ENCODE measurements around the gene CMTM5.
A peak's percentile ranks its signal among the peaks of the same experiment; 100 is the strongest.
"Not testable (repeated sequence)": the region's sequence is repeated elsewhere in the genome, so short reads cannot be mapped to it uniquely, and the experiment has no call there.

Gene CMTM5

DNA sequence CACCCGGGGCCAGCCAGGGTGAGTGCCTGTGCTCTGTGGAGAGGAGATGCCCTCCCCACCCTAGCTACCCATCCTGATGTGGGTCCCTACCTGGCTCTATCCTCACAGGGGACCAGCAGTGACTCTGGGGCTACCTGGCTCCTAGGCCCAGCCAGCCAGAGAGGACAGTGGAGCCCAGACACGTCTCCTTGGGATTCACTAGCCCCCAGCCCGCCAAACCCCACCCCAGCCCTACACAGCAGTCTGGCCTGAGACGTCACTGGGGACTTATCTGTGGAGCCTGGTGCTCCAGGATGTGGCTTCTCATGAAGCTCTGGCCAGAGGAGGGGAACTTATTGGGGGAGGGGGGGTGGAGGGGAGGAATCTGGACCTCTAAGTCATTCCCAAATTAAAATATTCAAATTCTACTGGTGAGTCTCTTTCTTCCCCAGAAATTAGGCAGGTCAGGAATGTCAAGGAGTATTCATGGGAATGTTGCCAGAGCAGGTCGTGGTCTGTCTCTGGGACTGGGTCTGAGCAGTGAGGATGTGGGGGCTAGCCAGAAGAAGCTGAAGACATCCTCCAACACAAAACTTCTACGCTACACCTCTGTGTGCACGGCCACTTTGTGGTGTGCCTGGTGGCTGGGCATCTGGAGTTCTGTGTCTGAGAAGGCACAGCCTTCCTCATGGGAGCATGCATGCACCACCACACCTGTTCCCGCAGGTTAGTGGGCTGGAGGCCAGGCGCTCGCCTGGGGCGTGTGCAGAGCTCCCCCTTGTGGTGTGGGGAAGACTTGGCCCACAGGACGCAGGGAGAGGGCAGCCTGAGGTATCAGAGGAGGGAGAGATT is 2.7 kb downstream of the CMTM5 start:
- peak; percentile 30 for DNase-seq

DNA sequence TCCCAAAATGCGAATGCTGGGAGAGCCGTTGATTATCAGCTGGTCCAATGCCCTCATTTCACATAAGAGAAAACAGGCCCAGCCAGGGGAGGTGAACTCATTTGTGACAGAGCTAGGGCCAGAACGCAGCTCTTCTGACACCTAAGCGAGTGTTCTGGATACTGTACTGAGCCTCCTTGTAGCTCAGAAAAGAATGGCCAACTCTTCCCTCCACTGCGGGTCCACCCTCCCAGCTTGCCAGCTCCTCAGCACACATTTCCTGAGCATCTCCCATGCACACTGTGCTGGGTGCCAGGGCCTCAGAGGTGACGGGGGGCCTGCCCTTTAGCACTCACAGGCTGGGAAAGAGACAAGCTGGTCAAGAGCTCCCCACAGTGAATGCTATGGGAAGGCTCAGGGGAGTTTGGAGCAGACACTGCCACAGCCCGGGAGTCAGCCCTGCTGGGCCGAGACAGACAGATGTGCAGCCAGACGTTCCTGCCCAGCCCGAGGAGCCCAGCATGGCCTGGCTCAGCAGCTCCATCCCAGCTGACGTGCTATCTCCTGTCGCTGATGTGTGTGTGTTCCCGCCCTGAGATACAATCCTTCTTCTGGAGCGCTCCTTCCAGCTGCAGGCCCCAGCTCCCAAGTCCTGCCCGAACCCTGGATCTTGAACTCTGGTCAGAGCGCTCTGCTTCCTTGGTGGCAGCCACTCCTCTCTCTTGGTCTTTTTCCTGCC is 3.5 kb downstream of the CMTM5 start:
- no peak for DNase-seq

DNA sequence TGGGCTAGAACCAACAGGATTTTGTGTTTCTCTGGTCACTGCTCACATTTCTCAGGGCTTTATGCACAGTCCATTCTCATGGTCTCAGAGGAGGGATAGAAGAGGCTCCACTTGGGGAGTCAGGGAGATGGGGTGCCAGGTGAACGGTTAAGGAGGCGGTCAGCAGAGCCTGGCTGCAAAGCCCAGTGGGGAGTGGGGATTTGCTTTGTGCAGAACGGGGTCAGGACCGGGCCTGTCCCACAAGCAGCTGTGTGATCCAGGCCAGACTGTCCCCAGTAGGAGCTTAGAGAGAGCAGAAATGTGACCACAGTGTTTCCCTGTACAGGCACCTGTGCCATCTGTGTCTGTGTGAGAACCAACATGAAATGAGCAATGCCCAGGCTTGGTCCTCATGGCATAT is 4.1 kb downstream of the CMTM5 start:
- no peak for DNase-seq

DNA sequence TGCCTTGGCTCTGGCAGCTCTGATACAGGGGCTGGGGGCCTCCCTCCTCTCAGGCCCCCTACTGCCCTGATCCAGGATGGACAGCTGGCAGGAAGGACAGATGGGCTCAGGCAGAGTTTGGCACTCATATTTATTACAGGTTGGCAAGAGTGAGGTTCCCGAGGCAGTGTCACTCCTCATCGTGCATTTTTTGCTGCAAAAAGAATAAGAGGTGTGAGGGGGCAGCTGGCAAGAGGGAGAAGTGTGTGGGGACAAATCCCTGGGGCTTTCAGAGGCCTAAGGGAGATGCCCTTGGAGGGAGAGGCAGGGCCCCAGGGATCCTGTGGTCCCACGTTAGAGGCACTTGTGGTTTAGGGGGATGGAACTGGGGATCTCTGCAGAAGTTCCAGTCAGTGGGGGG is 5.0 kb downstream of the CMTM5 start:
- no peak for DNase-seq

DNA sequence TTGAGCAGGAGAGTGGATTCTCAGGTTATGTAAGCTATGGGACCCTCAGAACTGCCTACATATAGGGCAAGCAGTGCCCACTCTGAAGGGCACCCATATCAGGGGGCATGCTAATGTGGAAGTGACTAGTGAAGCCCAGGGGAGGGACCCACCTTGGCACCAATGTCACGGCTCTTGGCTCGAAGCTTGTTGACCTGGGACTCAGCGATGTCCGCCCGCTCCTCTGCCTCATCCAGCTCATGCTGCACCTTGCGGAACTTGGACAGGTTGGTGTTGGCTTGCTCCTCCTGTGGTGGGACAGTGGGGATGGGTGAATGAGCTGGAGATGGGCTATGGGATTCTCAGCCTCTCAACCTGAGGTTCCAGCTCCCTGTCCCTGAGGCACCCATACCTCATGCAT is 5.4 kb downstream of the CMTM5 start:
- no peak for DNase-seq

DNA sequence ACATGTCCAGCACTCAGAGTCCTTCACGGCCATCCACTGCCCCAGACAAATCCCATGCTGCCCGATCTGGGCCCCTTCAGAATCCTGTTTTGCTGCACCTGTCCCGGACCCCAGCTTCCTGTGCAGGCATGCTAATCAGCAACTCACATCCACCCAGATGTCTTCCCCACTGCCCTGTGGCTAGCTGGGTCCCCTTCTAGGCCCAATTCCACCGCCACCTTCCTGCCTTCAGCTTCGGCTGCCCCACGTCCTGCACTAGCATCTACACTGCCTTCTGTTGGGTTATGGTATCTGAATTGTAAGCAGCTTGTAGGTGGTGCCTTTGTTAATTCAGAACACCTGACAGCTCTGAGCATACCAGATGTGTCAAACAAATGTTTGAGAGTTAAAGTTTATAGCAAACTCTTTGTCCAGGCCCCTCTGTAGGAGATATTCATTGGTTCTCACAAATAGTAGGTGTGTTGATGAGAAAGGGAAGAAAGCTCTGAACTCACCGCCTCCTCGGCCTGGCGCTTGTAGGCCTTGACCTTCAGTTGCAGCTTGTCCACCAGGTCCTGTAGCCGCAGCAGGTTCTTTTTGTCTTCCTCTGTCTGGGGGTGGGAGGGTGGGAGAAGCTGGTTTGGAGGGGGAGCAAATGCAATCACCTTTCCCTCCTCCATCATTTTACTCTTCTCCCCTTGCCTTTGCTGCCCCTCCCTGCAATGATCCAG is 6.0 kb downstream of the CMTM5 start:
- DNase-seq = no peak

DNA sequence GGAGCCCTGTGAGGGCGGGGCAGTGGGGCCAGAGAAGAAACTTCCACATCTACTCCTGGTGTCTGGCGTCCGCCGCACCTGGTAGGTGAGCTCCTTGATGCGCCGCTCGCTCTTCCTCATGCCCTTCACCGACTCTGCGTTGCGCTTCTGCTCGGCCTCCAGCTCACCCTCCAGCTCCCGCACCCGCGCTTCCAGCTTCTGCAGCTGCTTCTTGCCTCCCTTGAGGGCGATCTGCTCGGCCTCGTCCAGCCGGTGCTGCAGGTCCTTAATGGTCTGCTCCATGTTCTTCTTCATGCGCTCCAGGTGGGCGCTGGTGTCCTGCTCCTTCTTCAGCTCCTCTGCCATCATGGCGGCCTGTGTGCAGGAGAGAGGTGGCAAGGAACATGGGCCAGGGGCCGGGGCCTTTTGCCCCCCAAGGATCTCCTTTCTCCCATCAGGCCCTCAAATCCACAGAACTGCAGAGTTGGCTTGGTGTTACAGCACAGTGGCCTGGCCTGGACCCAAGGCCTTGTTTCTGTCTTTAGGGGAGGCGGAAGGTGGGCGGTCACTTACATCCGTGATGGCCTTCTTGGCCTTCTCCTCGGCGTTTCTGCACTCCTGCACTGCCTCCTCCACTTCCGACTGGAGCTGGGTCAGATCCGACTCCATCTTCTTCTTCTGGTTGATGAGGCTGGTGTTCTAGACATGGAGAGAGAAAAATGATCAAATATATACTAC is 7.7 kb downstream of the CMTM5 start:
- DNase-seq = no peak

DNA sequence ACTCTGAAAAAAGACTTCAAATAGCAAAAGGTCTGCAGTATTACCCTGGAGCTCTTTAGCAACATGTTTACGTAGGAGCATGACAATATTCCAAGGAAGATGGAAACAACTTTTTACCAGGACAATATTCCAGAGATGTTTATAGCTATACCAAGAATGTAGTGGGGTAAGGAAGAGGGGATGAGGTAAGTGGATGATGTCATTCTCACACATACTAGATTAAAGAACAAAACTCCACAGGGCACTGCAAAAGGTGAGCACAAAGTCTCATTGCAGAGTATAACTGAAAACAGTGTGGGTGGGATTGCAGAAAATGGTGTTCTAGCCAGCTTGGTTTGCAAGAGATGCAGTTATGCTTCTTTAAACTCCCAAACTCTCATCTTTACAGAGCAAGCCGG is 8.4 kb downstream of the CMTM5 start:
- no peak for DNase-seq

DNA sequence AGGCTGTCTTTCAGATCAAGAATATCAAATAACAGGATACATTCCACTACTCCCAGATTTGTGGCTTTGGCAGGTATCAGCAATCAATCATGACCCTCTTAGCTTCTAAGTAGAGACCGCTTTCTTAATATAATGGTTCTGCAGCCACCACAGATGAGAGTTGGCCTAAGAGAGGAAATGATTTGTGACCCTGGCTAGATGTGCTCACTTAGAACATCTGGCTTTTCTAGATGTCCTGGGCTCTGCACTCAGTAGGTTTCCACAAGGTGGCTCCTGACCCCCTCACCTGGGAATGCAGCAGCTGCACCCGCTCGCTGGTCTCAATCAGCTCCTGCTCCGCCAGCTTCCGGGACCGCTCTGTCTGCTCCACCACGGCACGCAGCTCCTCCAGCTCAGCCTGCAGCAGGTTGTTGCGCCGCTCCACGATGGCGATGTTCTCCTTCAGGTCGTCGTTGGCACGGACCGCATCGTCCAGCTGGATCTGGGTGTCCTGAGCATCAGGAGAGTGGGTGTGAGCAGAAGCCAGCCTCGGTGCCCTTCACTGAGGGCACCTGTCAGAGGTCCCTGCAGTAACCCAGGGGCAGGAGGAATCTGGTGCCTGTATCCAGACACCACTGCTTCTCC is 8.9 kb downstream of the CMTM5 start:
- DNase-seq = no peak

DNA sequence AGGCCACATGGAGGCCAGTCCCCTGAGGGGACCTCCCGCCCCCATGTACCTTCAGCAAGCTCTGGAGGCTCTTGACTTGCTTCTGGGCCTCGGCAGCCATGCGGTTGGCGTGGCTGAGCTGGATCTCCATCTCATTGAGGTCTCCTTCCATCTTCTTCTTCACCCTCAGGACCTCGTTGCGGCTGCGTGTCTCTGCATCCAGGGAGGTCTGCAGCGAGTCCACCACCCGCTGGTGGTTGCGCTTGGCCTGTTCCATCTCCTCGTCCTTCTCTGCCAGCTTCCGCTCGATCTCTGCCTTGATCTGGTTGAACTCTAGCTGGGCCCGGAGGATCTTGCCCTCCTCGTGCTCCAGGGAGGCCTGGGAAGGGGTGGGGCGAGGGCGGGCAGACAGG is 9.4 kb downstream of the CMTM5 start:
- not testable (repeated sequence) for DNase-seq

DNA sequence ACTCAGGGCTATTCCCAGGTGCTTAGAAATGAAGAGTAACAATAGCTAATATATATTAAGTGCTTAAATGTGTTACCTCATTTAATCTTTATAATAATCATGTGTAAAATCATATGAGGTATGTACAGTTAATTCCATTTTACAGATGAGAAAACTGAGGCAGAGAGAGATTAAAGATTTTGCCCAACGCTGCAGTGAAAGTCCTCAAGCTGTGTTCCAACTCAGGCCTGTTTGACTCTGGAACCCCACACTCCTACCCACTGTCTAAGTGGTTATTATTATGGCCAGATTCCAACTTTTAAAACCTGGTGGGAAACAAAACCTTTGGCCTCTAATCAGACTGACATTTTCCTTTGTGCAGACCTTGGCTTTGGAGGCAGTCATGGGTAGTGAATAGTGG is 10.2 kb downstream of the CMTM5 start:
- no peak for DNase-seq

DNA sequence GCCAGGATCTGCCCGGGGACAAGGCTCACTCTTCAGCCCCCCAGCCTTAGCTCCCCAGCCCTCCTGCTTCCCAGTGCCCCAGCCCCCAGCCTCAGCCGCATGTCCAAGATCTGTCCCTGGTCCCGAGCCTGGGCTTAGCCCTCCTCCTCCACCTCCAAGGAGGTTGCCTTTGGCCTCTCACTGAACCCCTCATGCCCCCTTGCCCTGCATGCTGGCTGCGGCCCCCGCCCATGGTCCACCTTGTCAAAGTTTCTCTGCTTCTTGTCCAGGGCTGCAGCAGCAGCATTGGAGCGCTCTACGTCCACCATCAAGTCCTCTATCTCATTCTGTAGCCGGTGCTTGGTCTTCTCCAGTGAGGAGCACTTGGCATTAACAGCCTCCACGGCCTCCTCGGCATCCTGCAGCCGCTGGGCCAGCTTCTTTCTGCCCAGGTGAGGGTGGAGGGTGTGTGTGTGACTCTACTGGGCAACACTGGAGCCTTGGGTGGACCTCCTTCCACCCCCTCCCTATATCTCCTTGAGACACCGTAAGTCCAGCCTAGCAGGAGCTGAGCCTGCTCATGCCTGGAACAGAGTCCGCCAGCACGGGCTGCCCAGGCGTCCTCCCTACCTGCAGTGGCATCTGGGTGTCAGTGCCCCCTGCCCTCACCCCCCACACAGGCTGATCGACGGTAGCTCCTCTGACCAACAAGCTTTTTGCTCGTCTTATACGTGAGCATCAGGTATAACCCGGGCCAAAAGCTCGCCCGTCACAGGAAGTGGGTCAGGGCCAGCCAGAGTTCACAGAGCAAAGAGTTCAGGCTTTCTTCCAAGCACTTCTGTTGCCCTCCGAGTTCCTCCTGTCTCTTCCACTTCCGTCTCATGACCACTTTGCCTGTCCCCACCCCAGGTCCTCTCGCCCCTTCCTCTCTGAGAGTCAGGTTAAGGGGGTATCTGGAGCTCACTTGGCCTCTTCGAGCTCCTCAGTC is 11.4 kb downstream of the CMTM5 start:
- DNase-seq = no peak

DNA sequence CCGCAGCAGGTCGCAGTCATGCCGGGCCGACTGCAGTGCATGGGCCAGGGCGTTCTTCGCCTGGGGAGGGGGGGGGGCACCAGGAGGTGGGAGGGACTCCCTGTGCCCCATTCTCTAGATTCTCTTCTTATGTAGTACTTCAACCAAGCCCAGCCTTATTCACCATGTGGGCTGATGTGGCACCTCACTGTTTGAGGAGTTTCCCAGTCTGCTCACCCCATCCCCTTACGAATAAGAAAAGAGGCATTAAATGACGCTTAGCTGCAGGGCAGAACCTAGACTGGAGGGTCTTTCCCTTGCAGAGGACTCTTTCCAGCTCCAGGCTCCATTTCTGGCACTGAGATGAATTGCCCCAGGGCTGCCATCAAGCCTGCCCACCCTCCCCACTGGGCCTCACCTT is 12.2 kb downstream of the CMTM5 start:
- DNase-seq = no peak

DNA sequence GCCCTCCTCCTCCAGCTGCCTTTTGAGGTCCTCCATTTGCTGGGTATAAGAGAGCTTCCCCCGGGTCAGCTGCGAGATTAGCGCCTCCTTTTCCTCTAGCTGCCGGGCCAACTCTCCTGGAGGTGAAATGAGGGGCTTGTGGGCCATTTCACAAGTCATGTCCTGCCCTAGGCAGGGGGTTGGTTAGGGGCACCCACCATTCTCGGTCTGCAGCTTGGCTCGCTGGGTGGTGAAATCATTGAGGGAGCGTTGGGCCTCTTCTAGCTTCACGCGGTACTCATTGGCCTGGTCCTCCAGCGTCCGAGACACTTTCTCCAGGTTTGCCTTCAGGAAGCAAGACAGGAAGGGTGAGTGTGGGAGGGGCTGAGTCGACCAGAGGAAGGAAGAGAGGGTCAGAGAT is 12.6 kb downstream of the CMTM5 start:
- DNase-seq = no peak

DNA sequence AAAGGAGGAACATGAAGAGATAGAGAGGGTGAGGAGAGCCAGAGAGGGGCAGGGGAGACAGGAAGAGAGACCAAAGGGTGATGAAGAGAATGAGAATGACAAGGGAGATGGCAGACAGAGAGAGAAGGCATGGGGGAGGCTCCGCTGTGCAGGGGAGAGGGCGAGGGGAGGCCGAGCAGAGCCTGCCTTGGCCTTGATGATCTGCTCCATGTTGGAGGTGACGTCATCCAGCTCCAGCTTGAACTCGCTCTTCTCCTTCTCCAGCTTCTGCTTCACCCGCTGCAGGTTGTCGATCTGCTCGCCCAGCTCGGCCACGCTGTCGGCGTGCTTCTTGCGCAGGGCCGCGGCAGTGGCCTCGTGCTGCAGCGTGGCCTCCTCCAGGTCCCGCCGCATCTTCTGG is 13.0 kb downstream of the CMTM5 start:
- not testable (repeated sequence) for DNase-seq

DNA sequence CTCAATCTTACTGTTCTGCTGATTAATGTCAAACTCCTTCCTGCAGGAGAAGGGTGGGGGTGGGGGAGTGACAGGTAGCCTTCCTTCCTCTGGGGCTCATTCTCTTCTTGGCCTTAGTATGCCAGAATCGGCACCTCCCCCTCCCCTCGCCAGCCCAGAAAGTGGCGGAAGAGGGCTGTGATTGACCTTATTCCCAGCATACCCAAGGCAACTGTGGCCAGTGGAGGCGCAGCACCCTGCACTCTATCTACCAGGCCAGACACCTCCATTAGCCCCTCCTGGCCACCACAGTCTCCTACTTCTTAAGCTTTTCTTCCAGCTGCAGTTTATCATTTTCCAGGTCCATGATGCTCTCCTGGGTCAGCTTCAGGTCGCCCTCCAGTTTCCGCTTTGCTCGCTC is 15.8 kb downstream of the CMTM5 start:
- DNase-seq = no peak

DNA sequence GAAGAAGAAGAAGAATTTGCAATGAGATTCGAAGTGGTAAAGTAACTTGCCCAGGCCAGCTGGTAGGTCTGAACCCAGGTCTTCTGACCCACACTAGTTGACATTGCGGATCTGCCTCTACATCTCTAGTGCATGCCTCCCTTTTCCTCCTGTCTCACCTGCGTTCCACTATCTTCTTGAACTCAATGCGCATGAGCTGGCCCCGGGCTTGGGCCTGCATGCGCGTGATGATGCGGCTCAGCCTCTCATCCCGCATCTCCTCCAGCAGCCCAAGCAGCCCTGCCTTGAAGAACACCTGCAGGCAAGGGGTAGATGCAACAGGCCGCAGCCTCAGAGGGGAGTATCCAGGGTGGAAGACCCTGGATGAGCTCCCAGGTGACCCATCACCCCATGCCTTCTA is 19.3 kb downstream of the CMTM5 start:
- DNase-seq = no peak

DNA sequence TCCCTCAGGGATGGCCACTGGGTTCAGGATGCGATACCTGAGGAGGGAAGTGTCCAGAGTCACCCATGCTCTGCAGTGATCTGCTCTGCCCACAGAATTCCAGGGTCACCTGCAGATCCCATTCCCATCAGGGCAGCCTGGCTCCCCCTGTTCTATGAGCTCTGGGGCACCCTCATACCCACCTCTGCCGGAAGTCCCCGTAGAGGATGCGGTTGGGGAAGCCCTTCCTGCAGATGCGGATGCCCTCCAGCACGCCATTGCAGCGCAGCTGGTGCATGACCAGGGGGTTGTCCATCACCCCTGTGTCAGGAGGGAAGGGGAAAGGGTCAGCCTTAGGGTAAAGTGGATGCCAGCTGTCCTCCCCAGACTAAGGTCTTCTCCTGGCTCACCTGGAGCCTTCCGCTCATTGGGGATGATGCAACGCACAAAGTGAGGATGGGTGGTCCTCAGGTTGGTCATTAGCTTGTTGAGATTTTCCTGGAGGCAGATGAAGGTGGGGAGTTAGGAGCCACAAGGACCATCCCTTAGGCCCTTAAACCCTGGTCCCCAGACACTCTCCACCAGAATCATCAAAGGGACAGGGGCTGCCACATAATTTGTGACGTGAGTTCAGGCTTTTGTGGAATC is 20.0 kb downstream of the CMTM5 start:
- DNase-seq = no peak

DNA sequence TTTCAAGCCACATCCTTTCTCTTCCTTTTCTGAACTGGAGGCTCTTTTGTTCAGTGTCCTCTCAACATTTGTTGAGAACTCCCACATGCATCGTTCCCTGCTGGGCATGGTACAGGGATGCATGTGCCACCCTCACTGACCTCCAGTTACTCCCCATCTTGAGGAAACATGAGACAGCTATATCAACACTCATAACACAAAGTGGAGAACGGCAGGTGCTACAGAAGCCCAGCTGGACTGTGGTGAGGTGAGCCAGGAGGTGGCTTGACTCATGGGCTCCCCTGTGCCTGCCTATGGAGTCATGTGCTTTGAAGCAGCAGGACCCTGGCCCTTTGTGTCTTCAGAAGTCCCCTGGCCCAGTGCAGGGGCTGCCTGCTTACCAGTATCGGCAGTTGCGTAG is 21.5 kb downstream of the CMTM5 start:
- no peak for DNase-seq

DNA sequence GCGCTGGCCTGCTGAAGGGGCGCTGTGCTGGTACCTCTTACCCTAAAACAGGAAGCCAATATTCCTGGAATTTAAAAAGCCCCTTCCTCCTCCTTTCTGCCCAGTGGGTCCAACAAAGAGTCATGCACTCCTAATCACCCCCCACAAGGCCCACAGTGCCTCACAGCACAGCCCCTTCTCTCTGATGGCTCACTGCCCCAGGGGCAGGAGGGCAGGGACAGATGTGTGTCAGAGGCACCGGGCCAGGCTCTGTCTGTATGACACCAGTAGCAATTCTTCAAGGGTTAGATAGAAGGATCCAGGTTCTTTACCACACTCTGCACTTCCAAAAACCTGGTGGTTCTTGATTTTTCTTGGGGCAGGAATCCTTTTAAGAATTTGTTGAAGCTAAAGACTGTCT is 22.3 kb downstream of the CMTM5 start:
- no peak for DNase-seq

DNA sequence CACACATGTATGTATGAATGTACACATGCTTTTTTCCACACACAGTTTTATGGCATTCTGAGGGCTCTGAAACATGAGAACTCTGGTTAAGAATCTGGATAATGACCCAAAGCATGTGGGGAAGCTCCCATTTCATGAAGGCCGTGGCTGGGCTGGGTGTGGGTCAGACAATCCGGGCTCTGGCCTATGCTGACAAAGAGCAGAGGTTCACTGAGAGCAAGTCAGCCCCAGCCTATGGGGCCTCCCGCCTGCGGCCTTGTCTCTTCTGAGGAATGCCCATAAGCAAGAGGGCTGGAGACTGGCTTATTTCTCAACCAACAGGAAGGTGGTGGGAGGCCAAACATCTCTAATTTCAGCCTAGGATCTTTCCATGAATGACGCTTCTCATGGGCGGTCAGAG is 22.7 kb downstream of the CMTM5 start:
- no peak for DNase-seq

Data from fibroblast of skin of right biceps (primary cell).